T-helper 17 cell (primary cell): ENCODE results near the gene CFH. TPM values are rescaled to one million over a fixed set of nuclear protein-coding genes. Genes with fewer than 3 reads are reported as not detected.
A peak's percentile ranks its signal among the peaks of the same experiment; 100 is the strongest.
"Not testable (repeated sequence)": the region's sequence is repeated elsewhere in the genome, so short reads cannot be mapped to it uniquely, and the experiment has no call there.

ENCODE experiments used
- ATAC-seq: fragments of 150-1000 bp; cut with Tn5 transposase; 2 replicates; pipeline ENCODE4 v1.10.0; 2021; ENCODE audit warnings: mild to moderate bottlenecking, moderate library complexity
- DNase-seq, 3 donors: peaks; one replicate each; pipeline versions ENCODE4 v3.0.0 to v3.0.0-alpha.2; 2020 to 2021
- H3K9me3 ChIP-seq: one replicate; pipeline ENCODE4 v1.7.0; 2013; ENCODE audit warnings: low read length, mild to moderate bottlenecking; ENCODE audit not compliant: control insufficient read depth, poor library complexity, severe bottlenecking
- H3K27ac Mint-ChIP-seq: one replicate; pipeline ENCODE4 v1.8.0; 2022; ENCODE audit warnings: mild to moderate bottlenecking, moderate library complexity, mixed read lengths
- H3K27me3 Mint-ChIP-seq: one replicate; pipeline ENCODE4 v1.8.0; 2022; ENCODE audit warnings: mixed read lengths
- H3K36me3 Mint-ChIP-seq: one replicate; pipeline ENCODE4 v1.8.0; 2022; ENCODE audit warnings: low read depth, mixed read lengths
- H3K4me1 Mint-ChIP-seq: one replicate; pipeline ENCODE4 v1.8.0; 2022; ENCODE audit warnings: mild to moderate bottlenecking, mixed read lengths
- H3K4me3 Mint-ChIP-seq: one replicate; pipeline ENCODE4 v1.8.0; 2022; ENCODE audit warnings: mild to moderate bottlenecking, moderate library complexity, mixed read lengths
- total RNA-seq, 4 donors: library from RNA in 2 of 4; stranded (reverse) in 2 of 4; gene quantifications; one replicate each; pipeline ENCODE4 v1.2.3 and lab custom pipeline; 2022 to 2026

Gene CFH
- total RNA-seq, 2 donors from 2014 or later: 23.1 to 36.8 TPM

- H3K9me3 ChIP-seq: no peaks in the 10 kb centered on the region
- Mint-ChIP-seq H3K36me3 (peaks cover 4% of the 10 kb centered on the region), H3K4me1 (peaks cover 11% of the 10 kb centered on the region), H3K4me3 (no peak overlapping the region), H3K27ac (no peak overlapping the region), H3K27me3 (no peaks in the 10 kb centered on the region)
- ATAC-seq: no peak
- no peak for DNase-seq
Observed at GRCh38 chr1:196677781-196678509, 26.1 kb downstream of the CFH start.

GRCh38 chr1:196678510-196678884 is 26.7 kb downstream of the CFH start:
- H3K27ac Mint-ChIP-seq: no peak overlapping the region
- no peaks in the 10 kb centered on the region for H3K9me3 ChIP-seq
- ATAC-seq: no peak
- no peak overlapping the region for H3K4me3 Mint-ChIP-seq
- H3K4me1 Mint-ChIP-seq: peaks cover 13% of the 10 kb centered on the region
- H3K27me3 Mint-ChIP-seq: no peaks in the 10 kb centered on the region
- no peak for DNase-seq
- peaks cover 4% of the 10 kb centered on the region for H3K36me3 Mint-ChIP-seq

- DNase-seq (no peak), ATAC-seq (no peak)
- H3K9me3 ChIP-seq: no peaks in the 10 kb centered on the region
- H3K4me3 Mint-ChIP-seq: no peak overlapping the region
- peaks cover 16% of the 10 kb centered on the region for H3K4me1 Mint-ChIP-seq
- no peaks in the 10 kb centered on the region for H3K27me3 Mint-ChIP-seq
- H3K36me3 Mint-ChIP-seq: peaks cover 7% of the 10 kb centered on the region
- no peak overlapping the region for H3K27ac Mint-ChIP-seq
Observed at GRCh38 chr1:196680107-196680506, 28.3 kb downstream of the CFH start.

DNA sequence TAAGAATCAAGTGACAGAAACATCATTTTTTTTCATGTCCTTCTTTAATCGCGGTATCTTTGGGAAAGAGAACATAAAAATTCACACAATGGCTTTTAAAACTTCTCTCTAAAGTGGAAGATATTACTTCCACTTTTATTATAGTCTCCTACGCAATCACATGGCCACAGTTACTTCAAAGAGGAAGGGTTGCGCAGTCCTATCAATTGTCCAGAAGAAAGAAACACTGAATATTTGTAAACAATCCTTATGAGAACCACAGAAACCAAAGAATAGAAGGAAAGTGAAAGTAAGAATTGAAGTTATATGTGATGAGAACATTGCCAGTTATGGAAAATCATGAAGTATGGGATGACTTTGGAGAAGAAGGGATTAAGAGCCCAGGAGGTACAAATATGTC is 32.6 kb downstream of the CFH start:
- H3K4me3 Mint-ChIP-seq: no peak overlapping the region
- DNase-seq (no peak), ATAC-seq (no peak)
- H3K9me3 ChIP-seq: no peaks in the 10 kb centered on the region
- no peaks in the 10 kb centered on the region for H3K27me3 Mint-ChIP-seq
- peaks cover 13% of the 10 kb centered on the region for H3K4me1 Mint-ChIP-seq
- peaks cover 7% of the 10 kb centered on the region for H3K36me3 Mint-ChIP-seq
- no peak overlapping the region for H3K27ac Mint-ChIP-seq

- H3K4me1 Mint-ChIP-seq: peaks cover 13% of the 10 kb centered on the region
- DNase-seq (no peak), ATAC-seq (no peak)
- H3K9me3 ChIP-seq: no peaks in the 10 kb centered on the region
- no peak overlapping the region for H3K4me3 Mint-ChIP-seq
- H3K27ac Mint-ChIP-seq: no peak overlapping the region
- no peaks in the 10 kb centered on the region for H3K27me3 Mint-ChIP-seq
- H3K36me3 Mint-ChIP-seq: peaks cover 9% of the 10 kb centered on the region
Observed at GRCh38 chr1:196685506-196685905, 33.7 kb downstream of the CFH start.

- peaks cover 12% of the 10 kb centered on the region for H3K4me1 Mint-ChIP-seq
- H3K27me3 Mint-ChIP-seq: no peaks in the 10 kb centered on the region
- no peaks in the 10 kb centered on the region for H3K9me3 ChIP-seq
- H3K4me3 Mint-ChIP-seq: no peak overlapping the region
- peaks cover 8% of the 10 kb centered on the region for H3K36me3 Mint-ChIP-seq
- no peak for ATAC-seq
- no peak for DNase-seq
- no peak overlapping the region for H3K27ac Mint-ChIP-seq
Observed at GRCh38 chr1:196689001-196689400, 37.2 kb downstream of the CFH start.

DNA sequence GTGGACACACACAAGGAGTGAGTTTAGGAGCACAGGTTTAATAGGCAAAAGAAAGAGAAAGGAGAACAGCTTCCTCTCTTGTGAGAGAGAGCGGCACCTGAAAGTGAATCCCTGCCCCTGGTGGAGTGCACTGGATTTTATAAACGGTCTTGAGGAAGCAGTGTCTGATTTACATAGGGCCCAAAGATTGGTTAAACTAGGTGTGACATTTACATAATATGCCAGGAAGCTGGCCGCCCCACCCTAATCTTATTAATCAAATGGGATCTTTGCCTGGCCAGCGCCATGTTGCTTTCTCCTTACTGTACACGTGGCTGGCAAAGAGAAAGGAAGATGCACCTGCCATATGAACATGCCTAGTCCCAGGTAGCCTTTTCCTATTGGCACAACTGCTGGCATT is 38.7 kb downstream of the CFH start:
- Mint-ChIP-seq H3K36me3 (peaks cover 5% of the 10 kb centered on the region), H3K27me3 (no peaks in the 10 kb centered on the region), H3K4me1 (peaks cover 7% of the 10 kb centered on the region), H3K4me3 (no peak overlapping the region), H3K27ac (no peak overlapping the region)
- ATAC-seq (no peak), DNase-seq (no peak)
- H3K9me3 ChIP-seq: no peaks in the 10 kb centered on the region

- H3K4me1 Mint-ChIP-seq: no peaks in the 10 kb centered on the region
- H3K36me3 Mint-ChIP-seq: peaks cover 2% of the 10 kb centered on the region
- H3K9me3 ChIP-seq: no peaks in the 10 kb centered on the region
- no peak for DNase-seq
- no peaks in the 10 kb centered on the region for H3K27me3 Mint-ChIP-seq
- H3K27ac Mint-ChIP-seq: no peak overlapping the region
- ATAC-seq: no peak
- no peak overlapping the region for H3K4me3 Mint-ChIP-seq
Observed at GRCh38 chr1:196698993-196699392, 47.1 kb downstream of the CFH start.

- H3K9me3 ChIP-seq: no peaks in the 10 kb centered on the region
- no peak for DNase-seq
- Mint-ChIP-seq H3K4me1 (no peaks in the 10 kb centered on the region), H3K4me3 (no peak overlapping the region), H3K27me3 (no peaks in the 10 kb centered on the region), H3K36me3 (peaks cover 3% of the 10 kb centered on the region), H3K27ac (no peak overlapping the region)
- ATAC-seq: no peak
Observed at GRCh38 chr1:196701144-196701543, 49.3 kb downstream of the CFH start.

DNA sequence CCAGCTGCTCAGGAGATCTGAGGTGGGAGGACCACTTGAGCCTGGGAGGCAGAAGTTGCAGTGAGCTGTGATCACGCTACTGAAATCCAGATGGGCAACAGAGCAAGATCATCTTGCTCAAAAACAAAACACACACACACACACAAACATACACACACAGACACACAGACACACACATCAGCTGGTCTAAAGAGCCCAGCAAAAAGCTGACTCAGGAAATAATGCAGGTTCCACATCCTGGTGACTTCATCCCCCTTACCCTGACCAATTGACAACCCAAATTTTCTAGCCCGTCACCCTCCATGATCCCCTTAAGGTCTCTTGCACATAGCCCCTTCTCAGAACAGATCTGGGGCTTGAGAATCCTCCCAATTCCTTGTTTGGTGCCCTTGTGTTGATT is 58.0 kb downstream of the CFH start:
- H3K4me1 Mint-ChIP-seq, DNase-seq, ATAC-seq, H3K36me3 Mint-ChIP-seq, H3K4me3 Mint-ChIP-seq, H3K27ac Mint-ChIP-seq, H3K27me3 Mint-ChIP-seq, H3K9me3 ChIP-seq: not testable (repeated sequence)

DNA sequence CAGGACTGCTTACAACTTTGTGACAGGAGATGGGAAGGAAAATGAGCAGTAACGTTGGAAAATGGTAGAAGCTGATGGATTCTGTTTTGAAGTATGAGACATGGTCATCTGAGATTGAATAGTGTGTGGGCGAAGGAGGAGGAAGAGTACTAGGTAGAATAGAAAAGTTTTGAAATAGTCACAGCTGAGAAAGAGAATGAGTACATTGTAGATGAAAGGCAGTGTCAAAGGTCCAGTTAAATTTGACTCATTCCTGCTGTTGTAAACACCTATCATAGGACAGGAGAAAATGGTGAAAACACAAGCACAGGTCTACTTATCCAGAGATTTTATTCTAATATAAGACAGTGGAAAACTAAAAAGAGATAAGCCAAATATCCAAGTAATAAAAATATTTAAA is 66.0 kb downstream of the CFH start:
- ATAC-seq (no peak), DNase-seq (no peak)
- Mint-ChIP-seq H3K4me3 (no peak overlapping the region), H3K27ac (no peak overlapping the region), H3K36me3 (peaks cover 7% of the 10 kb centered on the region), H3K4me1 (no peaks in the 10 kb centered on the region), H3K27me3 (no peaks in the 10 kb centered on the region)
- H3K9me3 ChIP-seq: no peaks in the 10 kb centered on the region

DNA sequence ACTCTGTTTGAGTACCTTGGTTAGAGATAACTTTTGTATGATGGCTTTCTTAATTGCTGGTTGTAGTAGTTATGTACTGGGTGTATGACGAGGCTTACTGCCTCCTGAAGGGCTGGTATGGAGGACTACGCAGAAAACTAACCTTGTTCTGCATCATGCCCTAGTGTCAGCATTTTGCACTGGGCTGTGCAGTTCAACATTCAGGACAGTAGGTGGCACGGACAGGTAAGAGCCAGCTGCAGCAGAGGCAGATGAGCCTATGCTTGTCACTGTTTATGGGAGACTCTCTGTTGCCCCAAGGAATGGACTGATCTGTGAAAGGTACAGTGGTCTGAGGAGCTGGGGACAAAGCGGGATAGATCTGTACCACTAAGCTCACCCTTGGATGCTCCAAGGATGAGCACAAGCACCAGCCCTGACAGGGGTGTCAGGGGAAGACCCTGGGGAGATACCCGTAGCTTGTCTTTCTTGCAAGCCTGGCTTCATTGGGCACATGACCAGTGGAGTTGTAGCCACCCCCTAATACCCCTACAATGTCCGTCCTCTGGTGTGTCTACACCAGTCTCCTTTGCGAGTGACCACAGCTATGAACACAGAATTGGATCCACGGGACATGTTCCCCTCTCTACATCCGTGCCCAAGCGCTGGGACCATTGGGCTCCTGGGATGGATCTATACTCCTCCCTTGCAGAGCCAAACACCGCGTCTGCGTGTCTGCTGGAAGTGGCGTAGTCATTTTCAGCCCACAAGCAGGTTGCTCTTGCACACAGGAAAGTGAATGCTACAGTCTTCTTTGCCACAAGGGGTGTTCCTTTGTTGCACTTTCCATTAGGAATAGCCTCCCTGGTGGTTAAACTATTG is 71.7 kb downstream of the CFH start:
- H3K27me3 Mint-ChIP-seq: peaks cover 4% of the 10 kb centered on the region
- H3K4me3 Mint-ChIP-seq: no peak overlapping the region
- DNase-seq: peak; percentile 13 to 26 (median 19)

DNA sequence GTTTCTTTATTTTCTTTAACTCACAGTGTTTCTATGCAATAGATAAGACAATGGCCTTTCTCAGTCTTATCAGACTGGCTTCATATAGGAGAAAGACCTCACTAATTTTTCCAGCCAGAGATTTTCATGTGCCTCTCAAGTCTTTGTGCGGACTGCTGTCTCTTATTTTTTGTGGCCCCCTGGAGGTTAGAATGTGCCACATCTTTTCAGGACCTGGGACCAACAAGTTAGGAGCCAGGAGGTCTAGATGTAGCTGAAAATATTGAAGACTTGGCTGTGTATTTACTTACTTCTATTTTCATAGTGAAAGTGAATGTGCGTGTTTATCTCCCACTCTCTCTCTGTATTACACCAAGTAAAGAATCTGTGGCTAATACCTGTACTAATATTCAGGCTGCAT is 80.7 kb downstream of the CFH start:
- Mint-ChIP-seq H3K36me3 (peaks cover 5% of the 10 kb centered on the region), H3K4me3 (no peak overlapping the region), H3K27me3 (no peaks in the 10 kb centered on the region), H3K27ac (no peak overlapping the region), H3K4me1 (no peaks in the 10 kb centered on the region)
- no peak for DNase-seq
- no peaks in the 10 kb centered on the region for H3K9me3 ChIP-seq
- no peak for ATAC-seq

More for the DNA sequence above, 71.7 kb downstream of the CFH start:
- Mint-ChIP-seq H3K4me1 (no peaks in the 10 kb centered on the region), H3K27ac (no peak overlapping the region), H3K36me3 (no peaks in the 10 kb centered on the region)
- H3K9me3 ChIP-seq: no peaks in the 10 kb centered on the region
- peak; percentile 70 for ATAC-seq
